HG02884 (cell line): ENCODE measurements around the gene DHX35.
A peak's percentile ranks its signal among the peaks of the same experiment; 100 is the strongest.
"Not testable (repeated sequence)": the region's sequence is repeated elsewhere in the genome, so short reads cannot be mapped to it uniquely, and the experiment has no call there.

Experiments used
- ATAC-seq: cut with Tn5 transposase; IDR thresholded peaks from one replicate; pipeline ENCODE4 v1.9.1; 2021; ENCODE audit warnings: mild to moderate bottlenecking, moderate library complexity; ENCODE audit not compliant: unreplicated experiment

The DHX35 gene

DNA sequence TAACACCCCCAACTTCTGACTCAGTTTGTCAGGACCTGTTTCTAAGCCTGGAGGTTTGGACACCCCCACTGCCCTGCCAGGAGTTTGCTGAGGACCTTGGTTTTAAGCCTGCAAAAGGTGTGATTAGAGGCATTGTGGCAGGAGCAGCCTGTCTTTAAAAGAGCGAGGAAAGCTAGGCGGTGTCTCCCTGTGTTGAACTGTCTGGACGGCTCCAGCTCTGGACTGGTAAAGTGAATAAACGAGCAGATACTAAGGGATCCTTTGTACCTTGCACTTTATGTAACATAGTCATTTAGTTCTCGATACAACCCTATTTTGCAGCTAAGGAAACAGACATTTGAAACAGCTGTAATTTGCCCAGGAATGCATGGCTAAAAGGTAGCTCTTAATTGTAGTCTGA is 21.5 kb upstream of the DHX35 start:
- no peak for ATAC-seq

DNA sequence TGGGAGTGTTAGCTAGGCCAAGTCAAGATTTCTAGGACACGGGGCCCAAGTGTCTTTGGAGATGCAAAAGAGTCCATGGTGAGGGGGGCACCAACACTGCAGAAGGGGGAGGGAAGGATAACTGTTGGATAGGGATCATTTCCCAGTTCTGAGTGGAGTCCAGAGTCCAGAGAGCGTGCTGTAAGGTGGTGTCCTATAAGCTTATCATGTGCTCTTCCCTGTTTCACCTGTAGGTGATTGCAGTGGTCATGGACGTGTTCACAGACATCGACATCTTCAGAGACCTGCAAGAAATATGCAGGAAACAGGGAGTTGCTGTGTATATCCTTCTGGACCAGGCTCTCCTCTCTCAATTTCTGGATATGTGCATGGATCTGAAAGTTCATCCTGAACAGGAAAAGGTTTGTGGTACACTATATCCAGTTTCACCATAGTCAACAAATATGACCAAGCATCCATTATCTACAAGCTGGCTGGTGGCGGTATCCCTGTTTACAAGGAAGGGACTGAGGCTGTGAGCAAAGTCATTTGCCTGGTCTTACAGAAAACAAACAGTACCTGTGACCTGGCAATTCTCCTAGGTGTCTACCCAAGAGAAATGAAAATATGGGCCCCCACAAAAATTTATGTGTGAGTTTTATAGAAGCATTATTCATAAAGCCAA is 20.3 kb upstream of the DHX35 start:
- ATAC-seq, result no peak

DNA sequence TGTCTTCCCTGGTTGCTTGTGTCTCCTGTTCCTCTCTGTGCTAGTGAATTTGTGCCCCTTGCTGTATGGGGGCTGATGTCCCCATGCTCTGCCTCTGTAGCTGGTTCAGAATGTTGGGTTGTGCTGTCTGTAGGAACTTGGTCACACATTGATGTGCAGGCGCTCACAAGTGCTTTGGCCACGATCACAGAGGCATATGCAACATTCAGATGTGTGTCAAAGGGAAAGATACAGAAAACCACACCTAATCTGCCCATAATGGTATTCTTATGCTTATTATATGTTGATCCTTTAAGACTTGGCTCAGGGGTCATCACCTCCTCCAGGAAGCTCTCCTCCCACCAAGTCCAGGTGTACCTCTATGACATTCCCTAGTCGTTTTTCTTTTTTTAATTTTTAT is 17.1 kb upstream of the DHX35 start:
- ATAC-seq, result no peak

DNA sequence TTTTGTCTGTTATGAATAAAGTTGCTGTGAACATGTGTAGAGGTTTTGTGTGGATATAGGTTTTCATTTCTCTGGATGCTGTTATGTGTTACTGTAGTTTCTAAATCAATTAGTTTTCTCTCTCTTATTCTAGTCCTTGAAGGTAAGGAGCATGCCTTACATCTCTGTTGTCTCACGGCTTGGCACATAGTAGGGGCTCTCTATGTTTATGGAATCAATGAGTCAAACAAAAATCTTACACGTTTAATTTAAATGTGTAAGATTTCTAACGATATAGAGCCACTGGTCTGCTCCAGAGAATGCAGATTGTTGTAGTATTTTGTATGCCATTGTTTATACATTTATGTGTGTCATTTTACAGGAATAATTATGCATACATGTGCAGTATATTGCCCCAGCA is 15.3 kb upstream of the DHX35 start:
- ATAC-seq, result no peak

DNA sequence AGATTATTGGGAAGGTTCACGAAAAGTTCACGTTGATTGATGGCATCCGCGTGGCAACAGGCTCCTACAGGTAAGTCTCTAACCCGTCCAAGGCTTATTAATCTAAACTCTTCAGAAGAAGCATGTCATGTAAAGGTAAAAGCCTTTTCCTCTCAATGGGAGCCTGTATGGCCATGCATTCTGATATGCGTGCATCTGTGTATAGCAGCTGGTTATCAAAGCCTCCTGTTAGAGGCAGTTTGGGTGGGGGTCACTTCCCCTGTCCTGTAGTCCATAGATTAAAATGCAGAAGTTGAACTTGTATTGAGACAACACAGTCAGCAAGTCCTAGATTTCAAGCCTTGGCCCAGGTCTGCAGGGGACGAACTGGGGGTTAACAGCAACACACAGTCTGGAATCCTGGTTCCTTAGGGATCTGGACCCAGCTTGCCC is 14.2 kb upstream of the DHX35 start:
- no peak for ATAC-seq

DNA sequence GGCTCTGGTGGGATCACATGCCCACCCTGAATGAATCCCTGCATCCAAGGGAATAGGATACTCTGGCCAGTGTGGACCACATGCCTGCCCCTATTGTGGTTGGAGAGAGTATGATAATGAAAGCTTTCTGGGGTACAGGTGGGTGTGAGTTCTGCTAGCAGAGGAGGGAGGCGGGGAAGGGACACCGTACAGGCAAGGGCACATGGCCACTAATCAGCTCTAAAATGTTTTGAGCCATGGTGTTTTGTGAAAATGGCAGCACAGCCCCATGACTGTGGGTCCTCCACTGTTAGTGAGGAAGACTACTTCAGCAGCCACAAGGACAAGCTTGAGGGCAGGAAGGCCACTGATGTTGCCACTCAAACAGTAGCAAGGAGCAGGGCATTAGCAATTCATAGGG is 11.9 kb upstream of the DHX35 start:
- ATAC-seq, result no peak

DNA sequence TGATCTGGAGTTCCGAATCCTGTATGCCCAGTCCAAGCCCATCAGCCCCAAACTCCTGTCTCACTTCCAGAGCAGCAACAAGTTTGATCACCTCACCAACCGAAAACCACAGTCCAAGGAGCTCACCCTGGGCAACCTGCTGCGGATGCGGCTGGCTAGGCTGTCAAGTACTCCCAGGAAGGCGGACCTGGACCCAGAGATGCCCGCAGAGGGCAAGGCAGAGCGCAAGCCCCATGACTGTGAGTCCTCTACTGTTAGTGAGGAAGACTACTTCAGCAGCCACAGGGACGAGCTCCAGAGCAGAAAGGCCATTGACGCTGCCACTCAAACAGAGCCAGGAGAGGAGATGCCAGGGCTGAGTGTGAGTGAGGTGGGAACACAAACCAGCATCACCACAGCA is 10.5 kb upstream of the DHX35 start:
- ATAC-seq, result no peak

DNA sequence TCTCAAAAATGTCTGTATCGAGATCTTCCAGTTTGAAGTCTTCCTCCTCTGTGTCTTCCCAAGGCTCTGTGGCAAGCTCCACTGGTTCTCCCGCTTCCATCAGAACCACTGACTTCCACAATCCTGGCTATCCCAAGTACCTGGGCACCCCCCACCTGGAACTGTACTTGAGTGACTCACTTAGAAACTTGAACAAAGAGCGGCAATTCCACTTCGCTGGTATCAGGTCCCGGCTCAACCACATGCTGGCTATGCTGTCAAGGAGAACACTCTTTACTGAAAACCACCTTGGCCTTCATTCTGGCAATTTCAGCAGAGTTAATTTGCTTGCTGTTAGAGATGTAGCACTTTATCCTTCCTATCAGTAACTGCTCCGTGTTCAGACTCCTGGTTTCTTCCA is 10.0 kb upstream of the DHX35 start:
- ATAC-seq, result no peak

DNA sequence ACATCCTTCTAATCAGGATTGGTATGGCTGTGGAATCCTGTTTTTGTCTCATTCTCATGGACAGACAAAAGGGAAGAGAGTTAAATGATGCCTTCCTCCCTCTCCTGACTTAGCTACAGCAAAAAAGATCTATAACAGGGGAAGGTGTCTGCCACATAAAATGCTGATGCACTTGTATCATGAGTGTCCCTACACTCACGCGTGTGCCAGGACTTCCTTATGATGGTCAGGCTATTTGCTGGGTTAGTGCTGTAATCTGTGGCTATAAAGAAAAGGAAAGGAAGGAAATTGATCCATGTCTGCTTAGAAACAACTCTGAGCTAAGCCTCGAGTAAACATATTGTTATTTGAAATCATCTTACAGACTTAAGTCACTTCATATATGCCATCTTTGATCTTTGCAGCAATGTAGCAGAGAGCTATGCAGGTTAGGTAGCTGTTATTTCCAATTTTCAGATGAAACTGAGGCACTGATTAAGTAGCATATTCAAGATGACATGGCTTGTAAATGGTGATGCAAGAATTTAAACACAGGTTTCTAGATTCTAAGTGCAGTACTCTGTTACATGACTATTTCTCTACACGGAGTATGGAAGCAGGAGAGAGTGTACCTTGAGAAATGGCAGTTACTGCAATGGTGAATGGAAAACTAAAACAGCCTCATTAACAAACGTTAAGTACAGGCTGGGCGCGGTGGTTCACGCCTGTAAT is 8.4 kb upstream of the DHX35 start:
- ATAC-seq, result no peak

DNA sequence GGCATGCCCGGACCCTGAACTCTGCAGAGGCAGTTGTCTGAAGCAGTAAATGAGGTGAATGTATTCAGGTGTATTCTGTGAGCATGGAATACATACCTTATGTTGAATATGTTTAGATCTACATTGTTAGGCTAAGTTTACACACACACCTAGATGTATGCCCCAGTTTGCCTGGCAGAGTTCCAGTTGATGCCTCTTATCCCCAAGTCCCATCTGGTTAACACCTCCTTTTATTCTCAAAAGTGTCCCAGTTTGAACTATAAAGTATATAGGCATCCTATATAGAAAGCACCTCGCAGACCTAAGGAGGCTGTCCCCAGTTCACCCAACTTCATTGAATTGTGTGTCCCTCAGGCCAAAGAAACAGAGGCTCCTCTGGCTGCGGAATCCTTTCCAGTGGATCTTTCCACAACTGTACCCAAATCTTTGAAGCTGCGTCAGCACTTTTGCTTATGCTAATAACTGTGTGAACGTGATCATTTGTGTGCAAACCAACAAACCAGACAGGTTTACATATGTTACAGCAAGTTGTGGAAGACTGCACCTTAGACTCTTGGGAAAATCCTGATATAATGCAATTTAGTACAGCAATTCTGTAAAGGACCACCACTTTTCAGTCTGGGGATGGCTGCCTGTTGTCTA is 4.8 kb upstream of the DHX35 start:
- no peak for ATAC-seq

DNA sequence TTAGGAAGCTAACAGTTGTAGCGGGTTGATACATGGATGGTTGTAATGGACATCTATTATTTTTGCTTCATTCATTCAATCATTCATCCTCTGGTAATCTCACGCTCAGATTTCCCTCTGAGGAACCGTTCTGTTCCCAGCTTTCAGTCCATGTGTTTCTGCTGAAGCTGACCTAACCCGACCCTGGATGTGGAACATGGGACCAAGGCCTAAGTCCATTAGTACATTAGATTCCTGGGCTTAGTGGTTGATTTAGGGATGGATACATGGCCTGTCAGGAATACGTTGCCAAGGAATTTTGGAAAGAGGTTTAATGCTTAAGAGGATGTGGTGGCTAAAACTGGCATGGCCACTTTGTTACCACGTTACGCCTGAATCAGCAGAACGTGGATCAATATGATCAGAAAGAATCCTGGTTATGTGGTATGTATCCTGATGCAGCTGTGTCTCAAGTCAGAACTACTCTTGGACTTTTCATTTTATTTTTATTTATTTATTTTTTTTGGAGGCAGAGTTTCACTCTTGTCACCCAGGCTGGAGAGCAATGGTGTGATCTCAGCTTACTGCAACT is 4.1 kb upstream of the DHX35 start:
- no peak for ATAC-seq

DNA sequence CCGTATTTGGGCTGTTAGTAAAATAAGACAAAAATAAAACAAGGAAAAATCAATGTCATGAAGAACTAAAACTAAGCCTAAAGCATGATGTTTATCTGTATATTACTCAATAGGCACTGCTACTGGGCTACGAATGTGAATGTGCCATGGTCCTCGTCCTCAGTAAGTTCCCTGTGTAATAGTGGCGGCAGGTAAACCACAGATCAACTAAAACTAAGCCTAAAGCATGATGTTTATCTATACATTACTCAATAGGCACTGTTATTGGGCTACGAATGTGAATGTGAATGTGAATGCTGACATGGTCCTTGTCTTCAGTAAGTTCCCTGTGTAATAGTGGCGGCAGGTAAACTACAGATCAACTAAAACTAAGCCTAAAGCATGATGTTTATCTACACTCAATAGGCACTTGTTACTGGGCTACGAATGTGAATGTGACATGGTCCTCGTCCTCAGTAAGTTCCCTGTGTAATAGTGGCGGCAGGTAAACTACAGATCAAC is 1.9 kb upstream of the DHX35 start:
- not testable (repeated sequence) for ATAC-seq

DNA sequence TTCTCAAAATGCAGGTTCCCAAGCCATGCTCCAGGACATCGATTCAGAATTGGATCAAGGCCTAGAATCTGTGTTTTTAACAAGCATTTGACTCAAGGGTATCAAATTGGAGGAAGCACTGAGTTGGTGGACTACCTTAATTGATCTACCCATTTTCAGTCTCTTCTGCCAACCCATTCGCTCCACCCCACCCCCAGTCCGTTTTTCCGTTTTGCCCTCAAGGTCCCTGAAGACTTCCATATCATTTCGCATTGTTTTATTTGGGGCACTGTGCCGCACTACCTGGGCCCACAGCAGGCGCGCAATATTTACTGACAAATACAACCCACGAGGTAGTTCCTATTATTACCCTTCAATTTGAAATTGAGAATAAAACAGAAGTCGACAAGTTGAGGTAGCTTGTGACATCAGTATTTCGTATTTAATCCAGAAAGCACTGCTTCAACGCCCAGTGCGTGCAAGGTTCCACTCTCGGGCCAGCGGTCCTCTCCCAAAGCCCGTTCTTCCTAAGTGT is 557 bp upstream of the DHX35 start:
- peak; percentile 2 for ATAC-seq

DNA sequence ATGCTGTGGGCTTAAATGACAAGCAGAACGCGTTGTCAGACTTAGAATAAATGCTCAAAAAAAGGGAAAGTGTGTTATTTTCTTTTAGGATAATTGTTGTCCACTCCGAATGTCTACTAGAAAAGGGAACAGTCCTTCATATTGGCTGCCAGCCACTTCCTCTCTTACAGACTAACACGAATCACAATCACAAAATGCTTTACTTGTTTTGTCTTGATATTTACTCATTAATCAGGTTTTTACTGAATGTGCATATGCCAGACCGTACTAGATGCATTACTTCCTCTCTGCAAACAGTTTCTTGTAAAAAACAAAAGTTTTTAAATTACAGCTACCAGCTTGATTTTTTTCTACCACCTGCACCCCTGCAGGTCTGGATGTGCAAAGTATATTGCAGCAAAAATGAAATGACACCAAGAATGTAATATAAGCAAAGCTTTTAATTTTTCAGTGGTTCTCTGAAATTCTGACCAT is 821 bp downstream of the DHX35 start:
- no peak for ATAC-seq

DNA sequence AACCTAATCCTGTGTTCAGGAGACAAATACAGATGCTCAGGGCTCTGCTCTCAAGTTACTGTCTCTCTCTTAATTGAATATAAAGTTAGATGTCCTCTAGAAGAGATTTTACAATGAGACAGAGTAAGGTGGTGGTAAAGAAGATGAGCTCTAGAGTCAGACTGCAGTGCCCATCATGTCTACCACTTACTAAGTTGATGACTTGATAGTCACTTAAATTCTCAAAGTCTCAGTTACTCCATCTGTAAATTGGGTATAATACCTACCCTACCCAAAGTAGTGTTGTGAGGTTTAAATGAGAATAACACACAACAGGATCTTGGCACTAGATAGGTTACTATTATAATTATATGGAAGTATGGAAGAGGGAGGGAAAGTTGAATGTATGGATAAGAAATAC is 1.6 kb downstream of the DHX35 start:
- no peak for ATAC-seq

DNA sequence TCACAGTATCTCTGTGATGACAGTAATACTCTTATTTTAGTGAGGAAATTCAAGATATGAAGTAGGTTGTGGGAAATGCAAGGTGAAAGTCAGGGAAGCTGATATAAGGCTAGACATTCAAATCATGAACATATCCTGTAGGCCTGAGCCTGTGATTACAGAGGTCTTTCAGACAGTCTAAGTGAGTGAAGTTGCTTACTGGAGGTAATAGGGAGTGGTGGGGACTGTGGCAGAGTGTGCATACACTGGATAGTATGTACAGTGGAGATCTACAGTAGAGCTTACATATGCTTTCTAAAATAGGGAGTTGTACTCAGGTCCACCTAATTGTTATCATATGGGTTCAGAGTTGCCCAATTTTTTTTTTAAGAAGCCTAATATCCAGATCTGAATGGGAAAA is 3.1 kb downstream of the DHX35 start:
- no peak for ATAC-seq

DNA sequence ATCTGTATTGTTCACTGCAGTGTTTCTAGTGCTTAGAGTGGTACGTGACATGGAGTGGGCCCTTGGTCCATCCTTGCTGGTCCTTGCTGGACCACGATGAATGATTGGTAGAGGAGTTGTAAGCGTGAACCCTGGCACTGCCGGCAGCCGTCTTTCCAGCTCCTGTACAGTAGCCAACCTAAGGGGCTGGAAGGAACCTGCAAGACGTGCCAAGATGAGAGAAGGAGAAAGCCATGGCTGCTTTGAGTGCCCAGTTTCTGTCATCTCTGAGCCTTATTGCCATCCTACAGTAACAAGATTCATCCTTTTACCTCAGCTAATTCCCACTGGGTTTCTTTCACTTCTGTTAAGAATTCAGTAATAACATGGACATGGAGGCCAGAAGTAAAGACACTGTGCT is 5.9 kb downstream of the DHX35 start:
- ATAC-seq, result no peak

DNA sequence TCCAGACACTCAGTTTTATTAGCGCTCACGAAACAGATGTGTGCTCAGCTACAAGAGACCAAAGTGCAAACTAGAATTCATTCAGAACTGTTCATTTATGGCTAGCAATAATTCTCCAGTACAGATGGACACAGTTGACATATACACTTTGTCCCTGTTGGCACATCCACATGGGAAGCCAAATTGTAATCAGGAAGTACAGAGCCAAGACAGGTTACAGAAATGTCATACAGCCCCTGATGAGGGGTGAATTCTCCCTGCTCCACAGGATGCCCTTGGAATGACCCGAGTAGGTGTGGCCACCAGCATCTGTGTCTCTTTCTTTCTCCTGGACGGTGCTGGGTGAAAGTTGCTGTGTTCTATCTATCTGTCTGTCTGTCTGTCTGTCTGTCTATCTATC is 7.6 kb downstream of the DHX35 start:
- ATAC-seq, result no peak

DNA sequence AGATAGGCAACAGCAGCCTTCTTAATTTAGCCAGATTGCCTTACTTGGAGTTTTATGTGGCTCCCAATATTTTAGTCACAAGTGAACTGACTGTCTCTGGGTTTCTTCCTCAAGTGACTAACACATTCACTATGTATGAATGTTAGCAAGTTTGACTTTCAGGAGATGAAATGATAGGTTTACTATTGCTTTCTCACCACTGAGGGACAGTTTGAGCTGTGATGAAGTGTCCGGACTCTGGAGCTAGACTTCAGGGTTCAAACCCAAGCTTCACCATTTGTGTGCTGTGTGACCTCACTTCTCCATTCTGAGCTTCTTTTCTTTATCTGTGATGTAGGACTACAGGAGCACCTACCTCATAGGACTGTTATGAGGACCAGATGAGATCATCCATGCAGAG is 8.2 kb downstream of the DHX35 start:
- no peak for ATAC-seq

DNA sequence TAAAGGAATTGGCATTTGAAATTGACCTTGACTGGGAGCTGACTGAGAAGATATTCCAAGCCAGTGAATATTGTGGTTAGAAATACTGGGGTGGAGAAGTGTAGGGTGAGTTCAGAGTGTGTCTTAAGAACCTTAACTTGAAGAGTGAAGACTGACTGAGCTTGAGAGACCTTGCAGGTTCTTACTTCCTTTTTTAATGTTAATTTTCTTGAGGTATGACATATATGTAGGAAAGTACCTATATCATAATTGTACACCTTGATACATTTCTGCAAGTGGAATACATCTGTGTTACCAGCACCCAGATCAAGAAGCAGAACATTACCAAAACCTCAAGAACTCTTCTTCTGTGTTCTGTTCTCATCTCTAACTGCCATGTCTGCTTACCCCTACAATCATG is 11.0 kb downstream of the DHX35 start:
- no peak for ATAC-seq

DNA sequence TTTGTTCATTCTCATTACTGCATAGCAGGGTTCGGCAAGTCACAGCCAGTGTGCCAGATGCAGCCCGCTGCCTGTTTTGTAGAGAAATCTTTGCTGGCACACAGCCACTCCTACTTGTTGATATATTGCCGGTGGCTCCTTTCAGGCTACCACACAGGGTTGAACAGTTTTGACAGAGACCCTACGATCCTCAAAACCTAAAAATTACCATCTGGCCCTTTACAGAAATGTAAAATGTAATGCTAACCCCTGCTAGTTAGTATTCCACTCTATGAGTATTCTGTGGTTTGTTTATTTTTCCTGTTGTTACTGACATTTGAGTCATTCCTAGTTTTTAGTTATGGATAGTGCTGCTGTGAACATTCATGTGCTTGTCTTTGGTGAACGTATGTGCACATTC is 11.5 kb downstream of the DHX35 start:
- ATAC-seq, result no peak
